ENCODE measurements around the gene HMG20B.

HMG20B gene

GRCh38 chr19:3536429-3537100, 36.2 kb upstream of the HMG20B start:
- H3K27ac ChIP-seq = peak overlapping the region in 13 of 21 experiments; percentile 29 to 75 (median 66)
- no peak overlapping the region for H3K4me3 ChIP-seq

DNA sequence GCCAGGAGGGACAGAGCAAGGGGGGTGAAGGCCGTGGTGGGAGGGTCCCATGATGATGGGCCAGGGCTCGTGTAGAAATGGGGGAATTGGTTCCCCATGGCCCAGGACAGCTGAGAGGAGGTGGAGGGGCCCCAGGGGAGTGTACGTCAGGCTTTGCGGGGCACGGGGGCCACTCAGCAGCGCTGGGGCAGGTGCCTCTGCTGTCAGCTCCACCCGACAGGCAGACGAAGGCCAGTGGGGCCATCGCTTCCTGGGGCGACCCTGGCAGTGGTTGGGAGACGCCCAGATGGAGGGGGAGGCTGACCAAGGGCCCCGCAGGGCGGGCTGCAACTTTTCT, 35.7 kb upstream of the HMG20B start:
- Histone ChIP-seq H3K27ac (peak overlapping the region in 14 of 21 experiments; percentile 4 to 75 (median 63)), H3K4me3 (no peak overlapping the region)

DNA sequence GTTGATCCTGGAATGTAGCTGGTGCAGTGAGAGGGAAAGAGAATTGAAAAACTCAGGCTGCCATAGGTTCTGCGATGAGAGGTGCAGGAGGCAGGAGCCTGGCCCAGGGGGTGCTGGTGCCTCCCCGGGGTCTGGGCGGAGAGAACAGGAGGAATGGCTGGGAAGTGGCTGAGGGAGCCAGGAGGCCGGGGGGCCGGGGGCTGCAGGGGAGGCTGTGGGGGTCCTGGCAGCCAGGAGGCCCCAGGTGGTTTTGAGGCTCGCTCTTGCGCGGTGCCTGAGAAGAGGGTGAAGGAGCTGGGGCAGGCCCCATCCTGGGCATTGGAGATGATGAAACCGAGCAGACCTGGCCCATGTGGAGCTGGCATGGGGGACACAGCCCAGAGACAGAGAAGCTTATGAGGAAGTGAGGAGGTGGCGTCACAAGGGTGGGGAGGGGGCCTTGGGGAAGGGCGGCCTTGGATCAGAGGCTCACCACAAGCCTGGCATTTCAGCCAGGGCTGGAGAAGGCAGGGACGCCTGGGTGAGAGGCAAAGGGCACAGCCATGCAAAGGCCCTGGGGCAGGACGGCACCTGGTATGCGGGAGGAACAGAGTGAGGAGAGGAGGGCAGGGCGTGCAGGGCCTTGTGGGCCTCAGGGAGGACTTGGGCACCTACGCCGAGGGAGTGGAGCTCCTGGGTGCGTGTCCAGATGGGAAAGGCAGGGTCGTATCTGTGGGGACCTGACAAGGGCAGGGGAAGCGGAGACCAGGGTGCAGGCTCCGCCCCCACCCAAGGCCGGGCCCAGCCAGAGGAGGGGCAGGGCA, 35.1 kb upstream of the HMG20B start:
- peak overlapping the region in 13 of 21 experiments; percentile 4 to 75 (median 66) for H3K27ac ChIP-seq
- no peak overlapping the region for H3K4me3 ChIP-seq

DNA sequence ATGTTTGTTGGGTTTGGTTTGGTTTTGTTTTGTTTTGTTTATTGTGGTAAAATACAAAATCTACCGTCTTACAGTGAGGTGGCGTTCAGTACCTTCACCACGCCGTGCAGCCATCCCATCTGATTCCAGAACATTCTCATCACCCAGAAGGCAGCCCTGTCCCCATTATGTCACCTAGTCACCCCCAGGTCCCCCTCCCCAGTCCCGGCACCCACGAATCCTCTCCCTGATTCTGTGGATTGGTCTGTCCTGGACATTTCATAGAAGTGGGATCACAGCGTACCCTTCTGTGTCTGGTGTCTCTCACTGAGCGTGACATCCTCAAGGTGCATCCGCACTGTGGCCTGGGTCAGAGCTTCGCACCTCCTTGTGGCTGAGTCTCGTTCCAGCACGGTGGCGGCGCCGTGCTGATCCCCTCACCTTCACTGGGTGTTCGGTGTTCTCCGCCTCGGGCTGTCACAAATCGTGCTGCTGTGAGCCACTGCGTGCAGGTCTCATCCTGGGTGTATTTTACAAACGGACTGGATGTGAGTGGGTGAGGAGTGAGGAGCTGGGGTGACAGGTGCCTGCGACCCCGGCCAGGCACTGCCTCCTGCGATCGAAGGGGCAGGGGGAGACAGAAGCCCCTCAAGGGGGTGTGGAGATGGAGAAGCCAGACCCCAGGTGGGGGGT, 34.4 kb upstream of the HMG20B start:
- peak overlapping the region in 5 of 21 experiments; percentile 36 to 75 (median 67) for H3K27ac ChIP-seq
- H3K4me3 ChIP-seq = no peak overlapping the region

DNA sequence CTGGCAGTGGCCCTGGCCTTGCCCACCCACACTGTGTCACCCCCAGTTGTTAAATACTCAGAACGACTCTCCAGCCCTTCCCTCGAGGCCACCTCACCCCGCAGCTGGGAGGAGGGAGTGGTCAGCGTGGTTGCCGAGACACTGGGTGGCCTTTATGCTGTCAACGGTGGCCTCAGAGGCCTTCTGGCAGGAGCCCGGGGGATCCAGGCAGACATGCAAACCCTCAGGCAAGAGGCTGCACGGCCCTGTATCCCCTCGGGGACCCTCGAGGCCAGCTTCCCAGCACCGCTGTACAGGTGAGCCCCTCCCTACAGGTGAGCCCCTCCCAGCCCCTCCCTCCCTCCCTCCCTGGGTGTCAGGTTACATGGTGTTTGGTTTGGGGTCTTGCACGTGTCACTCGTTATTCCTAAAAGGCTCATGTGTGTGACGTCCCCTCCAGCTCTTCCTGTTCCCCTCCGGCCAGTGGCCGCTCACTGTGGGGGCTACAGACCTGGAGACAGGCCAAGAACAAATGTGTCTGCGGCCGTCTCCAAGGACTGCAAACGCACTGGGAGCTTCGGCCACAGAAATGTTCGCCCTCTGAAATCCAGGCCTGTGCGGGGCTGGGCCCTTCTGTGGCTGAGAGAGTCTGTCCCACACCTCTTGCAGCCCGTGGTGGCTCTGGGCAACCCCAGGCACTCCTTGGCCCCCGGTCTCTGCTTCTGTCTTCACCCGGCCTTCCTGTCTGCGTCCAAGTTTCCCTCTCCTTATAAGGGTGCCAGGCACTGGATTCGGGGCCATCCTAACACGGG, 33.6 kb upstream of the HMG20B start, which contains the start of gene TEKTIP1:
Gene TEKTIP1 (plus strand): TSS at position 210 of the 791 bp plus-strand sequence. CDS start 4 bp downstream, at position 214.
- peak within 1 kb of the TSS in 5 of 21 experiments; percentile 36 to 75 (median 67) for H3K27ac ChIP-seq
- H3K4me3 ChIP-seq = no peak within 1 kb of the TSS

GRCh38 chr19:3539756-3540118, 33.0 kb upstream of the HMG20B start:
- no peak overlapping the region for H3K27ac ChIP-seq
- no peak overlapping the region for H3K4me3 ChIP-seq

GRCh38 chr19:3543150-3544057, 29.3 kb upstream of the HMG20B start:
- Histone ChIP-seq H3K4me3 (no peak overlapping the region), H3K27ac (peak overlapping the region in 2 of 21 experiments; percentile 0 to 12)

- H3K27ac ChIP-seq = peak overlapping the region in 1 of 21 experiments; percentile 0
- no peak overlapping the region for H3K4me3 ChIP-seq
These were observed 28.7 kb upstream of the HMG20B start for GRCh38 chr19:3544058-3544376.

DNA sequence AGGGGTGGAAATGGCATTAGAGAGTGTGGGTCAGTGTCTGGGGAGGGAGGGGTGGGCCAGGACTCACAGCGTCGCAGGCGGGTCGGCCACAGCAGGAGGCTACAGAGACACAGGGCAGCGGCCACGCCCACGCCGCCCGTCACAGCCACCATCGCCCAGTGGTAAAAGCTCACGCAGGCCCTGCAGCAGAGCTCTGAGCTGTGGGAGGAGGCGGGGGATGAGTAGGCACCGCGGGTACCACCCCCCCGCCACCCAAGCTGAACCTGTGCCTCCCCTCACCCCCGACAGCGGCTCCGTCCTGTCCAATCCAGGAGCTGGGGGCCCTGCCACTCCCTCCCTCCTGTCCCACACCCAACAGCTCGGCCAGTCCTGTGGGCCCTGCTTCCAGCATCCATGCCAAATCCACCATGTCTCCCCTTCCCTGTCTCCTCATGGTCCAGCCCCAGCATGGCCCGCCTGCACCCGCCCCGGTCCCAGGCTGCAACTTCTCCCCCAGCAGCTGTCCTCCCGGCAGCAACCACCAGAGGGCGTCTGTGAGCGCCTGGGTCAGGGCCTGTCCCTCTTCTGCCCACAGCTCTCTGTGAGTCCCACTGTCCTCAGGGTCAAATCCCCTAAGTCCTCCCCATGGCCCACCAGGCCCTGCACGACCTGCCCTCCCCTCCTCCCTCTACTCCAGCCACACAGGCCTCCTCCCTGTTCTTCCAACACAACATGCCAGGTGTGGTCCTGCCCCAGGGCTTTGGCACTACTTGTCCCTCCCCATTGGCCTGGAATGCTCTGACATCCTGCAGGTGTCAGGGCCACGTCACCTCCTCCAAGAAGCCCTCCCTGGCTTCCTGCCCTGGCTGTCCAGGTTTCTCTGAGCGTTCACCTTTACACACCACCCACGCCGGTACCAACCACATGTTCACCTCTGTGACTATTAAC, 27.7 kb upstream of the HMG20B start:
- Histone ChIP-seq H3K4me3 (no peak overlapping the region), H3K27ac (peak overlapping the region in 3 of 21 experiments; percentile 0 to 16 (median 8))

DNA sequence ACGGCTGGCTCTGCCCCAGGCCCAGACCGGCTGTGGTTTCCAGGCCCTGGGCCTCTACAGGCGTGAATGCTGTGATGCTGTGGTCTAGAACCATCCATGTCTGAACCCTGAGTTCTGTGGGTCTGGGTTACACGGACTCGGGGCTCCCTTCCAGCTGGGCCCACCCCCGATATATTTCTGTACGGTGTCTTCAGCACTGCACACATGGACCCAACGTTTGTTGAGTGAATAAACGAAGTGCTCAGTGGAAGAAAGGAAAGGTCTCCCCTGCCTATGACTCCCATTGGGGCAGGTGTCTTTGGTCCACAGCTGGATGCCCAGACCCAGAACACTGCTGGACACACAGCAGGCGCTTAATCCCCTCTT, 27.1 kb upstream of the HMG20B start:
- H3K4me3 ChIP-seq = no peak overlapping the region
- H3K27ac ChIP-seq = peak overlapping the region in 2 of 21 experiments; percentile 0 to 16

- Histone ChIP-seq H3K4me3 (no peak overlapping the region), H3K27ac (no peak overlapping the region)
These were observed 26.6 kb upstream of the HMG20B start for GRCh38 chr19:3546119-3546518.

DNA sequence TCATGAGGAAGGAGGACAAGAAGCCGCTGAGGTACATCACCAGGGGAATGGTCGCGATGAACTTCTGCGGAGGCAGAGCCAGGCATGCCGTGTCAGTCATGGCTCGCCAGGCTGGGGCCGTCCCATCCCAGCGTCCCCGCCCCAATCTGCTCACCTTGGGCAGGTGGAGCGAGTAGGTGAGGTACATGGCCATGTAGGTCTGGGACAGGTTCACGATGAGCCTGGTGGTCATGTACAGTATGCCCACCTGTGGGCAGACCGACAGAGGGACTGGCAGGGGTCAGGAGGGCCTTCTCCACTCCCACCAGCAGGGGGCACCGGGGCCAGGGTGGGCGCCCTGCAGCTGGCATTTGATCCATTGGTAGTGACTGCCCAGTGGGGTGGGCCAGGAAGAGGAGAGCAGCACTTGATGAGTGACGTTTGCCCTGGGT, 25.4 kb upstream of the HMG20B start:
- Histone ChIP-seq H3K27ac (no peak overlapping the region), H3K4me3 (no peak overlapping the region)

- Histone ChIP-seq H3K4me3 (no peak overlapping the region), H3K27ac (peak overlapping the region in 1 of 21 experiments; percentile 31)
These were observed 24.9 kb upstream of the HMG20B start for GRCh38 chr19:3547767-3548282.

DNA sequence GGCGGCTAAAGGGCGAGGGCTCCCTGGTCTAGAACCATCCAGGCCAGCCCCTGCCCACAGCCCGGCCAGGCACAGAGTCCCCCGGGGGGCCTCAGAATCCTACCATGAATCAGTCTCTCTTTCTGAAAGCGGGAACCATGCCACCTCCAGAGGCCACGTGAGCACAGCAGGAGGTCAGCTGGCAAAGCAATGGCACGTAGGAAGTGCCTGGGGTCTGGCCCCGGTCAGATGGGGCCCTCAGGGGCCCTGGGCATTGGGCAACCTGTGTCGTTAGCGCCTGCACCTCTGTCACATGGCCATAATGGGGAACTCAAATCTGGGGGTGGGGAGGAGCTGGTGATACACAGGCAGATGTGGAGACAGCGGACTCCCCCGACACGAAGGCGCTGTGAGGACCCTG, 24.1 kb upstream of the HMG20B start:
- H3K27ac ChIP-seq = no peak overlapping the region
- H3K4me3 ChIP-seq = no peak overlapping the region

- H3K4me3 ChIP-seq = no peak overlapping the region
- H3K27ac ChIP-seq = no peak overlapping the region
These were observed 22.9 kb upstream of the HMG20B start for GRCh38 chr19:3549816-3550215.

DNA sequence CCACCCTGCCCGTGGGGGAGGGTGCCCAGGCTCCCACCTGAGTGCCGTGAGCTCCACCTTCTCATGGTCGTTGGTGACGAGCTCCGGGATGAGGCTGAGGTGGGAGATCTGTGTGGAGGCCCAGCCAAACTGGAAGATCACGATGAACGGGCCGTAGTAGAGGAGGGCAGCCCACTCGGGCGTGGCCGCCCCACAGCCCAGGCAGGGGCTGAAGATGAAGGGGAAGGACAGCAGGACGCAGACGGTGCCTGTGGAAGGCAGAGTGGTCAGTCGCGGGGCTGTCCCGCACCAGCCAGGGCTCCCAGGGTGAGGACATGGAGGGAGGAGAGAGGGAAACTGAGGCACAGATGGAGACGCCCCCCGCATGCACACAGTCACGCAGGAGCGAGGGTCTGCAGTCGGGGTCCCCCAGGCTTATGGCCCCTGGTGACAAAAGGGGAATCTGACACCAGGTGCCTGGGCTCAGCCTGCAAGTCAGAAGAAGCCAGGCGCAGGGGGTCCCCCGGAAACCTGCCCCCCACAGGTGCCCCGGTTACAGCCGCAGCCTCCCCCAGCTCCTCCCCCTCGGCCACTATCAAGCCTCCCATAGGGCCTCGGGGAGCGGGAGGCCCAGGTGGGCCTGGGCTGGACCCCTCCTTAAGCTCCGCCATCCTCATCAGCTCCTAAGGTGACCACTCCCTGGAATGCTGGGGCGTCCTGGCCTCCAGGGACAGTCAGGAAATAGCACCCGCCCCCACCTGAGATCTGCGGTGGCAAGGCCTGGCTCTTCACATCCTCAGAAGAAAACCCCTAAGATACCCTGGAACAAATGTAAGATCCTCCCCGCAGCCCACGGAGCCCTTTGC, 21.6 kb upstream of the HMG20B start:
- no peak overlapping the region for H3K27ac ChIP-seq
- no peak overlapping the region for H3K4me3 ChIP-seq

DNA sequence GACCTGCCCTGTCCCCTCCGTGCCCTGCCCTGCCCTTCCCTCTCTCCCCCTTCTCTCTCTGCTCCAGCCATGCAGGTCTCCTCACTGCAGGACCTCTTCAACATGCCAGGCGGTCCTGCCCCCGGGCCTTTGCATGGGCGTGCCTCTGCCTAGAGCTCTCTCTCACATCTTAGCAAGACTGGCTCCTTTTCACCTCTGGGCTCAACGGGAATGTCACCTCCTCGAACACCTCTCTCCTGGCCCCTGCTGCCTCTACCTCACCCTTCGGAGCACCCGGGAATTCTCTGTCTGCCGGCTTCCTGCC, 21.0 kb upstream of the HMG20B start:
- Histone ChIP-seq H3K27ac (no peak overlapping the region), H3K4me3 (no peak overlapping the region)
